ENCODE measurements around the gene B4GALT6. TPM values are rescaled to one million over a fixed set of nuclear protein-coding genes. Genes with fewer than 3 reads are reported as not detected.

B4GALT6 gene, protein sequence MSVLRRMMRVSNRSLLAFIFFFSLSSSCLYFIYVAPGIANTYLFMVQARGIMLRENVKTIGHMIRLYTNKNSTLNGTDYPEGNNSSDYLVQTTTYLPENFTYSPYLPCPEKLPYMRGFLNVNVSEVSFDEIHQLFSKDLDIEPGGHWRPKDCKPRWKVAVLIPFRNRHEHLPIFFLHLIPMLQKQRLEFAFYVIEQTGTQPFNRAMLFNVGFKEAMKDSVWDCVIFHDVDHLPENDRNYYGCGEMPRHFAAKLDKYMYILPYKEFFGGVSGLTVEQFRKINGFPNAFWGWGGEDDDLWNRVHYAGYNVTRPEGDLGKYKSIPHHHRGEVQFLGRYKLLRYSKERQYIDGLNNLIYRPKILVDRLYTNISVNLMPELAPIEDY
- total RNA-seq, result 1.9 and 7.0 TPM in 2 replicates

DNA sequence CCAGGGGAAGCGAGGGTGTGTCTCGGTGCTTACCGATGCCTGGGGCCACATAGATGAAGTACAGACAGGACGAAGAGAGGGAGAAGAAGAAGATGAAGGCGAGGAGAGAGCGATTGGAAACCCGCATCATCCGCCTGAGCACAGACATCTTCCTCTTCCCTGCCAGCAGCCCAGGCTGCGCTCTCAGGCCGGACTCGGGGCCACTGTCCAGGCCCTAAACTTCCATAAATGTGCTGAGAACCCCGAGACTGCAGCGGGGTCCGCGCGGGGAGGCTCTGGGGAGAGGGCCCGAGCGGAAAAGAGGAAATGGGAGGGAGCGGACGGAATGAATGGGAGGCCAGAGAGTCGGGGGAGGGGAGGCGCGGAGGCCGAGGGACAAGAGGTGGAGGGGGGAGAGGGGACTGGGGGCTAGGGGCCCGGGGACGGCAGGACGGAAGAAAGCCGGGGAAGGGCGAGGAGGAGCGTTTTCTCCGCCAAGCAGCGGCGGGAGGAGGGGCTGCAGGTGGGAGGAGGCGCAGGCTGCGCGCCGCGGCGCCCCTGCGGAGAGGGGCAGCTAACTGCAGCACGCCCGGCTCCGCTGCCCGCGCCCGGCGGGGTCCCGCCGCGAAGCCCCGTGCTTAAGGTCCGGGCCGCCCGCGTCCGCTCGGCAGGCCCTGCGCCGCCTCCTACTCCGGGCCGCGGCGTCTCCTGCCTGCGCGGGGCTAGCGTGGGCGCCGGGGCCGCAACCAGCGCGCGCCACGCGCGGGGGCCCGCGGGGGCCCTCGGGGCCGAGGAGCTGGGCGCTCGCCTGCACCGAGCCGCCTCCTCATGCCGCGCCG, at the start of gene B4GALT6:
Gene B4GALT6, minus strand, starts transcription at position 303 of the 818 bp plus-strand sequence. Its CDS starts 155 bp downstream, at position 148.

DNA sequence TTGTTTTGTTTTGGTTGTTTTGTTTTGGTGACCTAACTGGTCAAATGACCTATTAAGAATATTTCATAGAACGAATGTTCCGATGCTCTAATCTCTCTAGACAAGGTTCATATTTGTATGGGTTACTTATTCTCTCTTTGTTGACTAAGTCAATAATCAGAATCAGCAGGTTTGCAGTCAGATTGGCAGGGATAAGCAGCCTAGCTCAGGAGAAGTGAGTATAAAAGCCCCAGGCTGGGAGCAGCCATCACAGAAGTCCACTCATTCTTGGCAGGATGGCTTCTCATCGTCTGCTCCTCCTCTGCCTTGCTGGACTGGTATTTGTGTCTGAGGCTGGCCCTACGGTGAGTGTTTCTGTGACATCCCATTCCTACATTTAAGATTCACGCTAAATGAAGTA, 92.8 kb downstream of the B4GALT6 start, which contains the start of gene TTR:
Gene TTR, plus strand, starts transcription at position 250 of the 400 bp plus-strand sequence. Its CDS starts 26 bp downstream, at position 276.

Other genes starting within 250 kb of the B4GALT6 start
- gene DSG3, start 236.8 kb downstream of the B4GALT6 start, total RNA-seq, result under 0.01 TPM in 2 replicates
- gene DSG2, start 186.4 kb downstream of the B4GALT6 start, total RNA-seq, result 3.4 and 5.9 TPM in 2 replicates
- gene TTR, start 92.7 kb downstream of the B4GALT6 start, total RNA-seq, result not detected in 2 replicates
- gene SLC25A52, start 76.3 kb upstream of the B4GALT6 start, total RNA-seq, result 0.25 TPM in 1 of 2 replicates, not detected in the other